HG03439 (cell line): ENCODE measurements around the gene ADGRA3.

Experiments
- ATAC-seq: cut with Tn5 transposase; IDR thresholded peaks from one replicate; pipeline ENCODE4 v1.9.1; 2021; ENCODE audit warnings: mild to moderate bottlenecking, moderate library complexity; ENCODE audit not compliant: unreplicated experiment

ADGRA3 gene

GRCh38 chr4:22515888-22516541, at the start of gene ADGRA3:
TSS of gene ADGRA3 (minus strand) at chr4:22516066. CDS start at chr4:22515784, 282 bp downstream.
- ATAC-seq: no peak

- no peak for ATAC-seq
Observed at GRCh38 chr4:22556495-22556894, 40.6 kb upstream of the ADGRA3 start.

GRCh38 chr4:22554670-22555069, 38.8 kb upstream of the ADGRA3 start:
- ATAC-seq: no peak

- ATAC-seq: no peak
Observed at GRCh38 chr4:22553560-22553959, 37.7 kb upstream of the ADGRA3 start.

GRCh38 chr4:22552812-22553211, 36.9 kb upstream of the ADGRA3 start:
- ATAC-seq: no peak

- no peak for ATAC-seq
Observed at GRCh38 chr4:22551550-22551949, 35.7 kb upstream of the ADGRA3 start.

- ATAC-seq: no peak
Observed at GRCh38 chr4:22546299-22546698, 30.4 kb upstream of the ADGRA3 start.

- no peak for ATAC-seq
Observed at GRCh38 chr4:22539251-22539650, 23.4 kb upstream of the ADGRA3 start.

GRCh38 chr4:22537864-22538263, 22.0 kb upstream of the ADGRA3 start:
- no peak for ATAC-seq

- no peak for ATAC-seq
Observed at GRCh38 chr4:22534374-22534773, 18.5 kb upstream of the ADGRA3 start.

GRCh38 chr4:22532896-22533295, 17.0 kb upstream of the ADGRA3 start:
- no peak for ATAC-seq

- ATAC-seq: no peak
Observed at GRCh38 chr4:22532117-22532516, 16.3 kb upstream of the ADGRA3 start.

GRCh38 chr4:22531311-22532019, 15.6 kb upstream of the ADGRA3 start:
- ATAC-seq: no peak

- no peak for ATAC-seq
Observed at GRCh38 chr4:22524895-22525294, 9.0 kb upstream of the ADGRA3 start.

- ATAC-seq: no peak
Observed at GRCh38 chr4:22522706-22523501, 7.0 kb upstream of the ADGRA3 start.

- no peak for ATAC-seq
Observed at GRCh38 chr4:22522206-22522605, 6.3 kb upstream of the ADGRA3 start.

- no peak for ATAC-seq
Observed at GRCh38 chr4:22521240-22521639, 5.4 kb upstream of the ADGRA3 start.

GRCh38 chr4:22515145-22515887, 550 bp downstream of the ADGRA3 start:
- no peak for ATAC-seq

- ATAC-seq: no peak
Observed at GRCh38 chr4:22514481-22514880, 1.4 kb downstream of the ADGRA3 start.

GRCh38 chr4:22514001-22514400, 1.9 kb downstream of the ADGRA3 start:
- ATAC-seq: no peak

GRCh38 chr4:22512306-22512705, 3.6 kb downstream of the ADGRA3 start:
- ATAC-seq: no peak
